Adipocyte (in vitro differentiated cells): Measurements from ENCODE around the gene GMPR2.

Experiments
- DNase-seq: peaks from one replicate; pipeline ENCODE4 v3.0.0-alpha.2; 2015; ENCODE audit warnings: low read depth
- H3K27me3 ChIP-seq: replicated peaks from 2 replicates; pipeline ENCODE4 v1.7.0; 2013; ENCODE audit warnings: mild to moderate bottlenecking, low read length, moderate library complexity; ENCODE audit not compliant: control insufficient read depth, insufficient read depth
- H3K36me3 ChIP-seq: 2 replicates; pipeline ENCODE4 v1.7.0; 2013; ENCODE audit warnings: low read length, mild to moderate bottlenecking, moderate library complexity; ENCODE audit not compliant: control insufficient read depth, insufficient read depth, severe bottlenecking
- H3K4me1 ChIP-seq: 2 replicates; pipeline ENCODE4 v1.7.0; 2013; ENCODE audit warnings: mild to moderate bottlenecking, low read length, moderate library complexity; ENCODE audit not compliant: control insufficient read depth, insufficient read depth
- H3K4me3 ChIP-seq: 2 replicates; pipeline ENCODE4 v1.7.0; 2013; ENCODE audit warnings: mild to moderate bottlenecking, low read length, moderate library complexity
- H3K9ac ChIP-seq: 2 replicates; pipeline ENCODE4 v1.7.0; 2013; ENCODE audit warnings: mild to moderate bottlenecking, low read length, moderate library complexity
- H3K9me3 ChIP-seq: 2 replicates; pipeline ENCODE4 v1.7.0; 2013; ENCODE audit warnings: mild to moderate bottlenecking, low read length, moderate library complexity; ENCODE audit not compliant: control insufficient read depth

The GMPR2 gene

DNA sequence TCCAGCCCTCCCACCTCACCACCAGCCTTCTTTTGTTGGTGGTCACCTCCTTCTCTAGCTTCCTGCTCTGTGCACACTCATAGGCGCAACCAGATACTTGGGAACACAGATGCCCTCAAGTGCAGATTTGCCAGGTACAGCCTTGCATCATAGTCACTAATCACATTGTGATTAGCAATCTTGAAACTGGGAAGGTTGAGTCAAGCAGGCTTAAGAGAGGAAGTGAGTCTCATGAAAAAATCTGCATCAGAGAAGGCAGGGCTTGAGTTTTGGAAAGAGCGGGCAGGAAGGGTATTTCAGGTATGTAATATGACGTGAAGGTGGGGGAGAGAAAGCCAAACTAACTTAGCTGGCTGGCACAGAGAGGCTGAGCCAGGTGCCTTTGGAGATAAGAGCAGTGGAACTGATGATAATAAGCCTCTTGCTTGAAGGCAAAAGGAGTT is 41.4 kb downstream of the GMPR2 start:
- peaks cover 40% of the 10 kb centered on the region for H3K4me1 ChIP-seq
- no peaks in the 10 kb centered on the region for H3K9me3 ChIP-seq
- no peak overlapping the region for H3K4me3 ChIP-seq
- DNase-seq: no peak
- H3K36me3 ChIP-seq: peaks cover 7% of the 10 kb centered on the region
- no peak overlapping the region for H3K9ac ChIP-seq
- H3K27me3 ChIP-seq: no peaks in the 10 kb centered on the region

DNA sequence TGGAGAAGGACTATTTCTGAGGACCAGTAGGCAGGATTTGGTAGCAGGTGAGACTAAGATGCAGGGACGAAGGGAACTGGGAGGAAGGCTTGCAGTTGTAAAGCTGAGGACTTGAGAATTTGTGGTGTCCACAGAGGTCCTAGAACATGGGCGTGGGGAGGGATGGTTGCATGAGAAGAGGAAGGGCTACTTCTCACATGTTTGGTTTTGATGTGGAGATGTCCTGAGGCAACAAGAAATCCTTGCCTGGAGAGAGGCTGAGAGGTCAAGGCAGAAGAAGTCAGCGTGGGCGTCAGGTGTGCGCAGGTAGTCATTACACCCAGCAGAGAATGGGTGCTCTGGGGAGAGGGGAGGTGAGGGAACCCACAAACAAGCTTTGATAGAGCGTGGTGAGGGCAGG is 44.3 kb downstream of the GMPR2 start:
- Histone ChIP-seq H3K27me3 (no peaks in the 10 kb centered on the region), H3K4me1 (peaks cover 50% of the 10 kb centered on the region), H3K9me3 (no peaks in the 10 kb centered on the region), H3K36me3 (no peaks in the 10 kb centered on the region), H3K9ac (peak overlapping the region; percentile 39), H3K4me3 (no peak overlapping the region)
- DNase-seq: no peak

DNA sequence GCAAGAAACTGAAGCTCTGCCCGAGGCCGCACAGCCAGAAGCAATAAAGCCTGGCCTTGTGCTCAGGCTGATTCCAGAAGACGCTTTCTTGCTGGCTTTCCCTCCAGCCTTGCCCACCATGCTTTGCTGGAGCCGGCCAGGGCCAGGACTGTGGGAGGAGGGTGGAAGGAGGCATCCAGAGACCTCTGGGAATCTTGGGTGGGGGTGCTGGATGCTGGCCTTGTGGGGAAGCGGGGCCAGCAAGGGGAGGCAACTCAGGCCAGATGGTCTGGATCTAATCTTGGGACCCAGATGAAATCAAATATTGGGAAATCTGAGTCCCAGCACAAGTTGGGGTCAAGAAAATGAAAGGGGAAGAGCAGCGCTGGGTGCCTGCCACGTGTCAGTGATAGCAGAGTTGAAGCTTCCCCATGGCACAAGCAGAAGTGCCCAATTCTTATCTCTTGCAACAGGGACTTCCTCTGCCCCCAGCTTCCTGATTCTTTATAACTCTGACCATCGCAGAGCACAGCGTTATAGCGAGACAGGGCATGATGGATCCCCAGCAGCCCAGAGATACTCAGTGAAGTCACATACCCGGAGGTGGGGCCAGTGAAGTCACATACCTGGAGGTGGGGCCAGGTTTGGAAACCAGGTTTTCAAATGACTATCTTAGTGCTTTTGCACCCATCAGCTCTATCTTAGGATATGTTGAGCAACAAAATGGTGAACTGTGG is 45.0 kb downstream of the GMPR2 start:
- no peaks in the 10 kb centered on the region for H3K36me3 ChIP-seq
- no peak for DNase-seq

DNA sequence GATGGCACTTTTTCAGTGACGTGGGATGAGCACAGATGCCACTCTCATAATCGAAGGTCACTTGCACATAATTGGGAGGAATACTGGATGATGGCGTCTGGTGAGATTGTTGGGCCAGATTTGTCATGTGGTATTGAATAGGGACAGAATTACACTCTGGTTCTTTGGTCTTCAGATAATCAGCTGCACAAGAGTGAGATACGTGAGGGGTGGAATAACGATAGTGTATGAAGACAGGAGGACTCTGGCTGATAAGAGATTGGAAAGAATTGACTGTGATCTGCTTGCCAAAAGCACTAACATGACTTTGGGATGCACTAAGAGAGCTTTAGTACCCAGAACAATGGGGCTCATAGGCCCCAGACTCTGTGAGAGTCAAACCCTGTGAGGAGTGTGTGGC is 45.7 kb downstream of the GMPR2 start:
- H3K4me3 ChIP-seq: no peak overlapping the region
- no peak overlapping the region for H3K9ac ChIP-seq
- H3K9me3 ChIP-seq: no peaks in the 10 kb centered on the region
- DNase-seq: no peak
- no peaks in the 10 kb centered on the region for H3K36me3 ChIP-seq
- H3K27me3 ChIP-seq: no peaks in the 10 kb centered on the region
- H3K4me1 ChIP-seq: peaks cover 48% of the 10 kb centered on the region

More for the DNA sequence above, 45.0 kb downstream of the GMPR2 start:
- H3K4me3 ChIP-seq: no peak overlapping the region
- peaks cover 50% of the 10 kb centered on the region for H3K4me1 ChIP-seq
- H3K27me3 ChIP-seq: no peaks in the 10 kb centered on the region
- no peaks in the 10 kb centered on the region for H3K9me3 ChIP-seq
- H3K9ac ChIP-seq: peak overlapping the region; percentile 39

DNA sequence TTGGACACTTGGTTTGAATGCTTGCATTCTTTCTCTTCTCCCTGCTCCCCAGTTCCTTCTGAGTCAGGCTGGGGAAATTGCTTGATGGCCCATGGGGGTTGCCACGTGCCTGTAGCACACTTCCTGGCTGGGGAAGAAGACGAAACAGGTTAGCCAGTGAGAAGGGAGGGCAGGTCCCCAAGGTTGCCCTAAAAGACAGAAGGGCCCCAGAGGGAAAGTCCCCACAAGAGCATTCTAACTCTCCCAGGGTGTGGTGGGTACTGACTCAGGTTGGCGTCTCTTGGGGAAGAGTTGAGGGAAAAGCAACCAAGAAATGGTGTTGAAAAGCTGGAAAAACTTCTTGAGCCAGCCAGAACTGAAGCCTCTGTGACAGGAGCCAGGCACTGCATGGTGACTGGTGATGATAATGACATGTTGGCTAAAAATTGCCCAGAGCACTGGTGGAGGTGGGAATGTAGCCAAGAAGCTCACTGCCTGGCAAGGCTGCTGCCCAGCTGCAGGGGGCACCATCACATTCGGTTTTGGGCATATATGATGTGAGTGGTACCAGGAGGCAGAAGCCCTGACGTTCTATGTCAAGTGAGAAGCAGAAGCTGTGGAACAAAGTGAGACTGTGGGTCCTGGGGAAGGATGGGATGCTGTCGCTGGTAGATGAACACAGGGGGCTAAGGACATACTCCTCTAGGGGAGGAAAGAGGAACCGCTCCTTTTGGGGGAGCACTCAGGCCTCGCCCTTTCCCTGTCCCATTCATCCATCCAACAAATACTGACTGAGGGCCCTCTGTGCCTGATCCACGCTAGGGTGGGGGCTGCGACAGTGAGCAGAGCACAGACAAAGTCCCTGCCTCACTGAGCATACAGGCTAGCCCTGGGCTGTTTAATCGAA is 46.8 kb downstream of the GMPR2 start:
- Histone ChIP-seq H3K4me3 (no peak overlapping the region), H3K4me1 (peaks cover 38% of the 10 kb centered on the region), H3K9me3 (no peaks in the 10 kb centered on the region), H3K27me3 (no peaks in the 10 kb centered on the region), H3K36me3 (no peaks in the 10 kb centered on the region), H3K9ac (no peak overlapping the region)
- no peak for DNase-seq

DNA sequence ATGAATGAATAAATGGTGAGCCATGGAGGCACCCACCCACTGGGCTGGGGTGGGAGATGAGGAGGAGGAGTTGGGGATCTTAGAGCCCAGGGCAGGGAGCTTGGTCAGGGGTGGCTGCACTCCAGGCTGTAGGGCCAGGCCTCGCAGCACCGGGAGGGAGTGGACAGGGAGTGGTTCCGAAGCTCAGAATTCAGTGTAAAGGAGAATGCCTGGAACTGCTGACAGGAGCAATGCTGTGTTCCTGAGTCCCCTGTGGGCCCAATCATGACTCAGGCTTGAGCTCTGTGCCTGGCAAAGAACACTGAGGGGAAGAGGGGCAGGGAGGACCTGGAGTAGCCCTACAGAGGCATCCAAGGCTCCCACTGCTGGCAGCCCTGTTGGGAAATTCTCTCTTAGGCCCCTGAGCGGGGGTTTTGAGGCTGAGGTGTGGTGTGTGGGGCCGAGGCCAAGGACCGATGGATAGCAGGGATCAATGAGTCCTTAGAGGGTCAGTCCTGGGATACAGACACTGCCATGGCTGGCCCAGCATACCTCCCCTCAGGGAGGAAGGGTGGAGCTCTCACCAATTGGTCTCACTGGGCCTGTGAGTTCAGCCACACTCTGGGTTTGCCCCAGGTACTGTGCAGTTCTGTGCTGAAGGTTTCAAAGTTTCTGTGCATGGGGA is 48.2 kb downstream of the GMPR2 start:
- Histone ChIP-seq H3K9ac (peak overlapping the region; percentile 55), H3K9me3 (no peaks in the 10 kb centered on the region), H3K4me3 (peak overlapping the region; percentile 13), H3K27me3 (no peaks in the 10 kb centered on the region), H3K4me1 (peaks cover 38% of the 10 kb centered on the region), H3K36me3 (no peaks in the 10 kb centered on the region)
- peak; percentile 42 for DNase-seq

DNA sequence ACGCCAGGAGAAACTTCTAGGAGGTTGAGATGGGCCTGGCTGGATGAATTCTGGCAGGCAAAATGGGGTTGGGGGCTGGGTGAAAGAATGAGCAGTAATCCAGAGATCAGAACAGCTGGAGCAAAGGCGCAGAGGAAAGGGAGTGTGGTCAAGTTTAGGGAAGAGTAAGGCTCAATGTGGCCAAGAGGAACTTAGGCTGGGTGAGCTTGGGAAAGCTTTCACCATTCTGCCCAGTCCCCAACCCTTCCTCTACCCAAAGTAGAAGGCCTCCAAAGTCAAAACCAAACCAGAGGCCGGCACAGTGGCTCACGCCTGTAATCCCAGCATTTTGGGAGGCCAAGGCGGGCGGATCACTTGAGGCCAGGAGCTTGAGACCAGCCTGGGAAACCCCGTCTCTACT is 48.9 kb downstream of the GMPR2 start:
- no peaks in the 10 kb centered on the region for H3K27me3 ChIP-seq
- DNase-seq: no peak
- H3K9me3 ChIP-seq: no peaks in the 10 kb centered on the region
- no peak overlapping the region for H3K9ac ChIP-seq
- H3K4me1 ChIP-seq: peaks cover 38% of the 10 kb centered on the region
- no peaks in the 10 kb centered on the region for H3K36me3 ChIP-seq
- no peak overlapping the region for H3K4me3 ChIP-seq

DNA sequence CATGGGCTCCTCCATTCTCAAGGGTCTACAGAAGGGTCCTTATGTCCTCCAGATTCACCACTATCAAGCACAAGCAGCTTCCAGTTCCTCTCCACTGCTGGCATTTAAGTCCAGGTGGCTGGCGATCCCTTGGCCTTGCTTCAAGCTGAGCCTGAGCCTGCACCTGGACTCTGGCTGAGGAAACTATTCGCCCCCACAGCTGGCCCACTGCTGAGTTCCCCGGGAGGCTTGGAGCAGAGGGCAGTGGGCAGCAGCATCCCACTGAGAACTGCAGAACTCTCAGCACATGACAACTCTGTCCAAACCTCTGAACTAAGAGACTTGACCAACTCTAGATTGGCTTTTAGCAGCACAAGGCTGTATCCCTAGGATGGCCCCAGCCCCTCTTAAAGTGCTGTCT is 50.0 kb downstream of the GMPR2 start:
- DNase-seq: no peak
- no peaks in the 10 kb centered on the region for H3K9me3 ChIP-seq
- peaks cover 29% of the 10 kb centered on the region for H3K4me1 ChIP-seq
- H3K4me3 ChIP-seq: no peak overlapping the region
- H3K27me3 ChIP-seq: no peaks in the 10 kb centered on the region
- no peak overlapping the region for H3K9ac ChIP-seq
- no peaks in the 10 kb centered on the region for H3K36me3 ChIP-seq

DNA sequence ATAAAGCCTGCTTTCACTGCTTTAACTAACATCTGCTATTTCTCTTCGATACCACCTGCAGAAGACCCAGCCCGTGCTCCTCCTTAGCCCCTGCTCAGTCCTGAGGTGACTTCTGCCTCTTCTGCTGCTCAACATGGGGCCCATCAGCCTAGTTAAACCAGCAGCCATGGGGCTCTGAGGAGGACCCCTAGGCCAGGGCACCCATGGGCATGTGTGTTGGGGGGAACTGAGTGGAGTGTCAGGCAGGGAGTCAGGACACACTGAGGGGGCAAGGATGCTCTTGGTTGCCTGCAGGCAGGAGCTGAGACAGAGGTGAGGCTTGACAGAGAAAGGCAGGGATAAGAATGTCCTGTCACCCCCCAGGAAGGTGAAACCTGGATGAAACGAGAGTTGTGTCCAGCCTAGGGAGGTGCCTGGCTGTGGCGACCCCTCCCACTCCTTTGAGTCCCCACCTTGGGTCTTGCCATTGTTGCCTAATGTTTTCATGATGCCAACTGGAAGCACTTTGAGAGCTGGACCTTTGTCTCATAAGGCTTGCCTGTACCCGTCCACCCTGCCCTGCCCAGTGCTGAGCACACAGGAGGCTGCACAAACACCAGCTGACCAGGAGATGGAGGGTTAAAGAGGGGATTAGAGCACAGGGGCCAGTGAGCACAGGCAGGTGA is 51.2 kb downstream of the GMPR2 start:
- no peak overlapping the region for H3K4me3 ChIP-seq
- peaks cover 23% of the 10 kb centered on the region for H3K4me1 ChIP-seq
- H3K27me3 ChIP-seq: no peaks in the 10 kb centered on the region
- H3K9ac ChIP-seq: no peak overlapping the region
- H3K9me3 ChIP-seq: no peaks in the 10 kb centered on the region
- no peak for DNase-seq
- no peaks in the 10 kb centered on the region for H3K36me3 ChIP-seq

DNA sequence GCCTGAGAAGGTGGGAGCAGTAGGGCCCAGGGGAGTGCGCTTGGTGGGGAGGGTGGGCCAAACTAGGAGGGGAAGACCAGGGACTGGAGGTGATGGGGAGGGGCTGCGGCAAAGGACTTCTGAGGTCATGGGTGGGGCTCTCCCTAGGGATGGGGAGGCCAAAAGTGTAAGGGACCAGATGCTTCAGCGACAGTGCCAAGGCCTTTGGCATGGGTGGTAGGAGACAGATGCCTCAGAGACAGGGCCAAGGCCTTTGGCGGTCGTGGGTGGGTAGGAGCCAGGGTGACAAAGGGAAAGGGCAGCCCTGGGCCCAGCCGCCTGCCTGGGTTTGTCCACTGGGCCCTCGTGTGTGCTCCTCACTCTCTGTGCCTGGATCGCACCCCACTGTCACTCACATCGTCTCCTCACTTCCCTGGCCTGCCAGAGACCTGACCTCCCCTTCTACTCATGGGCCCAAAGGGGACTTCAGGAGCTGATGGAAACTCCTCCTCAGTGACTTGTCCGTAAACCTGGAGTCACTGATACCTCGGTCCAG is 51.8 kb downstream of the GMPR2 start:
- no peaks in the 10 kb centered on the region for H3K9me3 ChIP-seq
- no peak for DNase-seq
- peaks cover 17% of the 10 kb centered on the region for H3K4me1 ChIP-seq
- H3K27me3 ChIP-seq: no peaks in the 10 kb centered on the region
- no peak overlapping the region for H3K4me3 ChIP-seq
- no peak overlapping the region for H3K9ac ChIP-seq
- peaks cover 4% of the 10 kb centered on the region for H3K36me3 ChIP-seq
